Measurements from ENCODE around the gene PTPRN2.

- TF ChIP-seq, protein P1, sequence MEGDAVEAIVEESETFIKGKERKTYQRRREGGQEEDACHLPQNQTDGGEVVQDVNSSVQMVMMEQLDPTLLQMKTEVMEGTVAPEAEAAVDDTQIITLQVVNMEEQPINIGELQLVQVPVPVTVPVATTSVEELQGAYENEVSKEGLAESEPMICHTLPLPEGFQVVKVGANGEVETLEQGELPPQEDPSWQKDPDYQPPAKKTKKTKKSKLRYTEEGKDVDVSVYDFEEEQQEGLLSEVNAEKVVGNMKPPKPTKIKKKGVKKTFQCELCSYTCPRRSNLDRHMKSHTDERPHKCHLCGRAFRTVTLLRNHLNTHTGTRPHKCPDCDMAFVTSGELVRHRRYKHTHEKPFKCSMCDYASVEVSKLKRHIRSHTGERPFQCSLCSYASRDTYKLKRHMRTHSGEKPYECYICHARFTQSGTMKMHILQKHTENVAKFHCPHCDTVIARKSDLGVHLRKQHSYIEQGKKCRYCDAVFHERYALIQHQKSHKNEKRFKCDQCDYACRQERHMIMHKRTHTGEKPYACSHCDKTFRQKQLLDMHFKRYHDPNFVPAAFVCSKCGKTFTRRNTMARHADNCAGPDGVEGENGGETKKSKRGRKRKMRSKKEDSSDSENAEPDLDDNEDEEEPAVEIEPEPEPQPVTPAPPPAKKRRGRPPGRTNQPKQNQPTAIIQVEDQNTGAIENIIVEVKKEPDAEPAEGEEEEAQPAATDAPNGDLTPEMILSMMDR (IDR thresholded peaks at IDR 0.05 in 2 of 3, conservative IDR thresholded peaks at IDR 0.05 in 1 of 3; ENCODE audit: borderline replicate concordance in 1 of 3, insufficient read depth in 1 of 3, low read depth in 2 of 3, low read length in 2 of 3): no peak
- TF ChIP-seq POLR2A (IDR thresholded peaks at IDR 0.05; ENCODE audit: borderline replicate concordance, extremely low read depth, insufficient read depth, insufficient read length) (no peak), REST (IDR thresholded peaks at IDR 0.05; ENCODE audit: low read depth) (no peak), POLR2AphosphoS5 (IDR thresholded peaks at IDR 0.05; ENCODE audit: low read depth, low read length) (no peak), JUND (IDR thresholded peaks at IDR 0.05) (no peak)
These were observed 971.2 kb downstream of the PTPRN2 start for GRCh38 chr7:157616426-157616825.
